ENCODE data around the gene KIF21B.

Gene KIF21B

GRCh38 chr1:201025571-201026002, 2.1 kb upstream of the KIF21B start:
- H3K27ac Mint-ChIP-seq = peak overlapping the region in 2 of 3 experiments; percentile 17 to 26
- peaks cover 44% of the 10 kb centered on the region for H3K4me1 Mint-ChIP-seq
- H3K36me3 Mint-ChIP-seq (ENCODE audit: low read depth) = no peaks in the 10 kb centered on the region
- no peaks in the 10 kb centered on the region for H3K9me3 Mint-ChIP-seq
- H3K4me3 Mint-ChIP-seq = peak overlapping the region; percentile 25 to 41 (median 34)
- H3K27me3 Mint-ChIP-seq (ENCODE audit: low read depth) = peaks cover 18% of the 10 kb centered on the region
- TF ChIP-seq CTCF (IDR thresholded peaks at IDR 0.05; ENCODE audit: unreplicated experiment in 3 of 3) = peak; percentile 24 to 39 (median 28)

GRCh38 chr1:201024625-201024998, 1.1 kb upstream of the KIF21B start:
- Mint-ChIP-seq H3K27ac (no peak overlapping the region), H3K36me3 (ENCODE audit: low read depth) (no peaks in the 10 kb centered on the region), H3K4me1 (peaks cover 51% of the 10 kb centered on the region), H3K9me3 (no peaks in the 10 kb centered on the region), H3K4me3 (peak overlapping the region in 2 of 3 experiments; percentile 68 to 76), H3K27me3 (ENCODE audit: low read depth) (peaks cover 21% of the 10 kb centered on the region)
- no peak for TF ChIP-seq CTCF (IDR thresholded peaks at IDR 0.05; ENCODE audit: unreplicated experiment in 3 of 3)

GRCh38 chr1:201023920-201024624, 558 bp upstream of the KIF21B start:
- Mint-ChIP-seq H3K9me3 (no peaks in the 10 kb centered on the region), H3K27ac (no peak overlapping the region), H3K4me1 (peaks cover 55% of the 10 kb centered on the region), H3K36me3 (ENCODE audit: low read depth) (no peaks in the 10 kb centered on the region), H3K4me3 (peak overlapping the region; percentile 68 to 76 (median 69)), H3K27me3 (ENCODE audit: low read depth) (peaks cover 23% of the 10 kb centered on the region)
- no peak for TF ChIP-seq CTCF (IDR thresholded peaks at IDR 0.05; ENCODE audit: unreplicated experiment in 3 of 3)

DNA sequence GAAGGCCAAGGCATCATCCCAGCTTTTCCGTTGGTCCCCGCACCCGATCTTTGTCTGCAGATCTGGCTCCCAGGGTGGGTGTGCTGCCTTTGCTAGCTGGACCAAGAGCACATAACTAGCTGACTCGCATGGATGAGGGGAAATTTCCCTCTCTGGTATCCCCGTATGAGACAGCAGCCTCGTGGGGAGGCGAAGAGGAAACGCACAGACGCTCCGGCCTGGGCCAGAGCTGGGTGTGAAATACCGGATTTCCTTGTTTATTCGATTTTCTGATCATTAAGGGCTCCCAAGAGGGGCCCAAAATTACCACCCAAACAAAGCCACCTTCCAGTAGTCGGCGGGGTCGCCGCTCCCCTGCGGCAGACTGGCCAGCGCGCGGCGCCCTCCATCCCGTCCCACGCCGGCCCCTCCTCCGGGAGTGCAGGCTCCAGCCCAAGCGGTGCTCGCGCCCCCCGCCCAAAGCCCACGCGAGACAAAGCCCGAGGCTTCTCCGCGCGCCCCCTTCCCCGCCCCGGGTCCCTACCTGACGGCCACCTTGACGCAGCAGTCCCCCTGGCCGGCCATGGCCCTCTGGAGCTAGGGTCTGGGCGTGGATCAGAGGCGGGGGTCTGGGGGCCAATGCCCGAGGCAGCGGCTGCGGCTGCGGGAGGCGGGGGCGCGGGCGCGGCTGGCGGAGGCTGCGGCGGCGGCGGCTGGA, 546 bp downstream of the KIF21B start:
- no peak overlapping the region for H3K27ac Mint-ChIP-seq
- peak overlapping the region; percentile 79 to 86 (median 84) for H3K4me3 Mint-ChIP-seq
- H3K27me3 Mint-ChIP-seq (ENCODE audit: low read depth) = peaks cover 27% of the 10 kb centered on the region
- no peaks in the 10 kb centered on the region for H3K9me3 Mint-ChIP-seq
- TF ChIP-seq CTCF (IDR thresholded peaks at IDR 0.05; ENCODE audit: unreplicated experiment in 3 of 3) = no peak
- peaks cover 55% of the 10 kb centered on the region for H3K4me1 Mint-ChIP-seq
- no peaks in the 10 kb centered on the region for H3K36me3 Mint-ChIP-seq (ENCODE audit: low read depth)

DNA sequence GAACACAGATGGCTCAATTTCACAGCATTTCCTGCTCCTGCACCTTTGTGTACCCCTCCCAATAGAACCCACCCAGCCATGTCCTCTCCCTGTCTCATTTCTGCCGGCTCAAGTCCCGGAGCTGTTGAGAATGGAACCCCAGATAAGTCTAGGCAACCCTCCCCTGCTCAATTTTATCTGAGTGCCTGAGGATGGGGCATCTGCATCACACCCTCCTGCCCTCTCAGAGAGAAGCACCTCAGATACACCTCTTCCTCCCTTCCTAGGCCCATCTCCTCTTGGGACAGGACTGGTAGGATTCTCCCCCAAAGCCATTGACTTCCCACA, 1.1 kb downstream of the KIF21B start:
- Mint-ChIP-seq H3K36me3 (ENCODE audit: low read depth) (no peaks in the 10 kb centered on the region), H3K9me3 (no peaks in the 10 kb centered on the region), H3K4me3 (peak overlapping the region; percentile 79 to 86 (median 84)), H3K27me3 (ENCODE audit: low read depth) (peaks cover 27% of the 10 kb centered on the region), H3K4me1 (peaks cover 59% of the 10 kb centered on the region), H3K27ac (no peak overlapping the region)
- no peak for TF ChIP-seq CTCF (IDR thresholded peaks at IDR 0.05; ENCODE audit: unreplicated experiment in 3 of 3)
